Measurements from ENCODE around the gene GPC5. TPM values are rescaled to one million over a fixed set of nuclear protein-coding genes. Genes with fewer than 3 reads are reported as not detected.
A peak's percentile ranks its signal among the peaks of the same experiment; 100 is the strongest.

Gene GPC5
- total RNA-seq, 3 donors from 2014 or later = 0.51 to 1.2 TPM; not detected in 1

DNA sequence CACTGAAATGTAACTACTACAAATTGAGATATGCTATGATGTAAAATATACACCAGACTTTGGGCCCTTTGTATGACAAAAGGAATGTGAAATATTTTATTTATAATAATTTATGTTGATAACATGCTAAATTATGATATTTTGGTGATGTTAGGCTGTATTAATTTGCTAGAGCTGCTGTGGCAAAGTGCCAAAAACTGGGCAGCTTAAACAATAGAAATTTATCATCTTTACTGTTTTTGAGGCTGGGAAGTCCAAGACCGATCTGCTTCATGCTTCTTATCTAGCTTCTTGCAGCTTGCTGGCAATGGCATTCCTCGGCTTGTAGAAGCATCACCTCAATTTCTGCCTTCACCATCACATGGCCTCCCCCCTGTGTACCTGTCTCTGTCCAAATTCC, 245.0 kb downstream of the GPC5 start:
- ATAC-seq = no peak
- Histone ChIP-seq H3K4me3 (no peak overlapping the region), H3K4me1 (ENCODE audit: low read depth) (no peaks in the 10 kb centered on the region), H3K9me3 (no peaks in the 10 kb centered on the region), H3K36me3 (ENCODE audit: low read depth) (no peaks in the 10 kb centered on the region)
- TF ChIP-seq, protein P1, sequence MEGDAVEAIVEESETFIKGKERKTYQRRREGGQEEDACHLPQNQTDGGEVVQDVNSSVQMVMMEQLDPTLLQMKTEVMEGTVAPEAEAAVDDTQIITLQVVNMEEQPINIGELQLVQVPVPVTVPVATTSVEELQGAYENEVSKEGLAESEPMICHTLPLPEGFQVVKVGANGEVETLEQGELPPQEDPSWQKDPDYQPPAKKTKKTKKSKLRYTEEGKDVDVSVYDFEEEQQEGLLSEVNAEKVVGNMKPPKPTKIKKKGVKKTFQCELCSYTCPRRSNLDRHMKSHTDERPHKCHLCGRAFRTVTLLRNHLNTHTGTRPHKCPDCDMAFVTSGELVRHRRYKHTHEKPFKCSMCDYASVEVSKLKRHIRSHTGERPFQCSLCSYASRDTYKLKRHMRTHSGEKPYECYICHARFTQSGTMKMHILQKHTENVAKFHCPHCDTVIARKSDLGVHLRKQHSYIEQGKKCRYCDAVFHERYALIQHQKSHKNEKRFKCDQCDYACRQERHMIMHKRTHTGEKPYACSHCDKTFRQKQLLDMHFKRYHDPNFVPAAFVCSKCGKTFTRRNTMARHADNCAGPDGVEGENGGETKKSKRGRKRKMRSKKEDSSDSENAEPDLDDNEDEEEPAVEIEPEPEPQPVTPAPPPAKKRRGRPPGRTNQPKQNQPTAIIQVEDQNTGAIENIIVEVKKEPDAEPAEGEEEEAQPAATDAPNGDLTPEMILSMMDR (IDR thresholded peaks at IDR 0.05) = no peak
- no peak for DNase-seq
- intact Hi-C loops (cut with DNase I, micrococcal nuclease) = no loop called here

DNA sequence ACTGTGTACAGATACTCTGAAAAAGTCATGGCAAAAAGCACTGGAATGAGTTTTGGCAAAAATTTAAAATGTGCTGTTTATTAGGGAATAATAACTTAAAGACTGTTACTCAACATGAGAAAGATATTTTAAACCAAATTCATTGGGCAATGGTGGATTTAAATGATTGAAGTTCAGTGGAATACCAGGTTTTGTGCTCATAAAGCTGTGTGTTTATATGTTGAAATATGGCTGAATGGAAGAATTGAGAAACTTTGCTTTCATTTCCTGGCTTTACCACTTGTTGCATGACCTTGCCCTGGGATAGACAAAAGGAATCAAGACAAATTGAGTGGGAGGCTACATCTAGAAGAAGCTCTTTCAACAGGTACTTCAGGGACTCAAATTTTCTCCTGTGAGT, 246.4 kb downstream of the GPC5 start:
- Histone ChIP-seq H3K4me1 (ENCODE audit: low read depth) (no peaks in the 10 kb centered on the region), H3K9me3 (no peaks in the 10 kb centered on the region), H3K4me3 (no peak overlapping the region), H3K36me3 (ENCODE audit: low read depth) (no peaks in the 10 kb centered on the region)
- DNase-seq (no peak), ATAC-seq (no peak)
- intact Hi-C loops (cut with DNase I, micrococcal nuclease) = no loop called here
- TF ChIP-seq, protein P1 (IDR thresholded peaks at IDR 0.05) = no peak

DNA sequence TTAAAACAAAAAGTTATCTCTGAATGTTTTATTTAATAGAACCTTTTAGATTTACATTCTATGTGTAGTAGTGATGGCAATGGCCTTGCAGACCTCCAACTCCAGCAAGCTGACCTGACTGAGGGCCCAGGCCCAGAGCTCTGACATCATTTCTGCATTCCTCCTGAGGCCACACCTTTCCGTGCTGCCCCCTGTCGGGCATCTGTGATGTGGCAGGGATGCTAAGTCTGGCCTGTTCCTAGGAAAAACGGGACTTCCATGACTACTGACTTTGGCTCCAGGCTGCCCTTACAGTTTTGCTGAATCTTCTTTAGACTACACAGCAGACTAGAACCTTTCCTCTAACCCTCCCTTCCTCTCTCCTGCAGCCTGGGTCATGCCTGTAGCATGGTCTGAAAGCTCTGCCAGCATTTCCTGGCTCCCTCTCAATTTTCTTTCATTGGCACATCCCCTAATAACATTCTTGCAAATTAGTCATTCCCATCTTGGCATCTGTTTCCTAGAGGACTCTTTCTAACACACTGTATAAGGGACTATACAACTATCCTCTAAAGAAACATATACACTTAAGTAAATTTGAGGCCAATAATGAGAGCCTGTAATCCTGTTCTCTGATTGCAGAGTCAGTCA, 249.1 kb downstream of the GPC5 start:
- no peaks in the 10 kb centered on the region for H3K36me3 ChIP-seq (ENCODE audit: low read depth)
- no peak overlapping the region for H3K4me3 ChIP-seq
- DNase-seq = peak in 2 of 3 donors; percentile 28 to 35
- TF ChIP-seq, protein P1 (IDR thresholded peaks at IDR 0.05) = no peak
- intact Hi-C loops (cut with DNase I, micrococcal nuclease) = no loop called here
- peak; percentile 41 for ATAC-seq
- no peaks in the 10 kb centered on the region for H3K4me1 ChIP-seq (ENCODE audit: low read depth)
- H3K9me3 ChIP-seq = no peaks in the 10 kb centered on the region

DNA sequence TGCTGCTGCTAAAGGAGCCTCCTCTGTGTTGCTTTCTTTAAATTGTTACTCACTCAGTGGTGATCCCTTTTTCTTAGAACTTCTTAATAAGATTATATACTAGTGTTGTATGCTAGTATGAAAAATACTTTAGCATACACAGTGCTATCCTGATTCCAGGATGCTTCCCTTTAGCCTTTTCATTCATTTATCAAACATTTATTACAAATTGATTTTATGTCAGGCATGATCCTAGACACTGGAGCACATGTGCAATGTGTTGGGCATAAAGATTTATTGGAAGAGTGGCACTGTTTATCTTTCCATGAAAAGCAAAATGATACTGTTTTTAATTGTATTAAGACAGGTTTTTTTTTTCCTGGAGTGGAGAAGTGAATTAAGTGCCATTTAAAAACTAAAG, 249.6 kb downstream of the GPC5 start:
- H3K4me3 ChIP-seq = no peak overlapping the region
- H3K36me3 ChIP-seq (ENCODE audit: low read depth) = no peaks in the 10 kb centered on the region
- no peaks in the 10 kb centered on the region for H3K9me3 ChIP-seq
- no peaks in the 10 kb centered on the region for H3K4me1 ChIP-seq (ENCODE audit: low read depth)
- TF ChIP-seq, protein P1 (IDR thresholded peaks at IDR 0.05) = no peak
- no peak for ATAC-seq
- intact Hi-C loops (cut with DNase I, micrococcal nuclease) = no loop called here
- no peak for DNase-seq

DNA sequence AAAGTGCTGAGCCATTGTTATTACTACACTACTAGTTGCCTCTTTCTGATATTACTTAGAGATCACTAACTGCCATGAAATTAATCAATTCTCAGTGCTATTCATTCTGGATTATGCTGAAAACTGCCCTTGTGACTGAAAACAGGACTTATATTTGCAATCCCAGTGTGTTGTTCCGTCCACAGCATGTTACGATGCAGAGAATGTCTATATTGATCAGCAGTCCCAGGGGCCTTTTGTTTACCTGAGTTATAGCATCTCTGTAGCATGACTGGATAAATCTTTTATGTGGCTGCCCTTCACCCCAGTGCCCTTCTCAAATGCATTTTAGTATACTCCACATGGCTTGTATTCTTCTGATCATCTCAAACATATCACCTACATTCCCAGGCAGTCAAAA, 251.0 kb downstream of the GPC5 start:
- Histone ChIP-seq H3K4me1 (ENCODE audit: low read depth) (no peaks in the 10 kb centered on the region), H3K4me3 (no peak overlapping the region), H3K36me3 (ENCODE audit: low read depth) (no peaks in the 10 kb centered on the region), H3K9me3 (no peaks in the 10 kb centered on the region)
- TF ChIP-seq, protein P1 (IDR thresholded peaks at IDR 0.05) = no peak
- no peak for DNase-seq
- no peak for ATAC-seq
- intact Hi-C loops (cut with DNase I, micrococcal nuclease) = no loop called here

All from mucosa of descending colon (tissue), 3 donors.